ENCODE data around the gene CRYZL1. TPM values are rescaled to one million over a fixed set of nuclear protein-coding genes. Genes with fewer than 3 reads are reported as not detected.

Gene CRYZL1
- polyA plus RNA-seq, 3 donors, result 25.9 to 30.6 (median 26.1) TPM

- Mint-ChIP-seq H3K4me3 (no peak overlapping the region), H3K27ac (no peak overlapping the region), H3K4me1 (peaks cover 5% of the 10 kb centered on the region), H3K27me3 (ENCODE audit: low read depth in 3 of 3) (no peaks in the 10 kb centered on the region), H3K36me3 (no peaks in the 10 kb centered on the region), H3K9me3 (peaks cover 0 to 2% (median 0%) of the 10 kb centered on the region in 7 donors)
- no peak overlapping the region for H3K4me3 ChIP-seq (replicated peaks in 1 of 3; ENCODE audit: low read depth in 2 of 3, low read length in 3 of 3)
- no peaks in the 10 kb centered on the region for H3K36me3 ChIP-seq (replicated peaks in 1 of 2; ENCODE audit: control insufficient read depth in 1 of 2, insufficient read depth in 2 of 2, low read length in 2 of 2)
- peaks cover 3% of the 10 kb centered on the region for H3K79me2 ChIP-seq (ENCODE audit: insufficient read depth, low read length)
- no peaks in the 10 kb centered on the region for H3K4me1 ChIP-seq (ENCODE audit: control insufficient read depth in 1 of 2, insufficient read depth in 2 of 2, low read length in 2 of 2)
- WGBS (ENCODE audit: insufficient coverage), result no CpG with 5 or more reads among the region's 1 CpG
- TF ChIP-seq CTCF (IDR thresholded peaks at IDR 0.05), result no peak
- intact Hi-C loops (cut with micrococcal nuclease), result no loop called here
- peaks cover 5% of the 10 kb centered on the region for H4K20me1 ChIP-seq (ENCODE audit: insufficient read depth, low read length)
- no peaks in the 10 kb centered on the region for H3K27me3 ChIP-seq (ENCODE audit: control insufficient read depth in 2 of 2, insufficient read depth in 2 of 2, low read length in 2 of 2)
- H3K4me2 ChIP-seq (replicated peaks; ENCODE audit: extremely low read depth, low read length, poor library complexity, severe bottlenecking), result no peak overlapping the region
- no peaks in the 10 kb centered on the region for H3K9me3 ChIP-seq (replicated peaks in 1 of 2; ENCODE audit: control insufficient read depth in 1 of 2, insufficient read depth in 1 of 2, low read length in 2 of 2)
- H3K27ac ChIP-seq (ENCODE audit: low read depth in 1 of 2, low read length in 2 of 2), result no peak overlapping the region
- no peak for DNase-seq
- H3K9ac ChIP-seq (ENCODE audit: insufficient read depth, low read length, poor library complexity, severe bottlenecking), result no peak overlapping the region
- no peak overlapping the region for H2AFZ ChIP-seq (ENCODE audit: insufficient read depth, low read depth, low read length, poor library complexity, severe bottlenecking)
Measured at GRCh38 chr21:33674226-33674625, 32.7 kb upstream of the CRYZL1 start.

DNA sequence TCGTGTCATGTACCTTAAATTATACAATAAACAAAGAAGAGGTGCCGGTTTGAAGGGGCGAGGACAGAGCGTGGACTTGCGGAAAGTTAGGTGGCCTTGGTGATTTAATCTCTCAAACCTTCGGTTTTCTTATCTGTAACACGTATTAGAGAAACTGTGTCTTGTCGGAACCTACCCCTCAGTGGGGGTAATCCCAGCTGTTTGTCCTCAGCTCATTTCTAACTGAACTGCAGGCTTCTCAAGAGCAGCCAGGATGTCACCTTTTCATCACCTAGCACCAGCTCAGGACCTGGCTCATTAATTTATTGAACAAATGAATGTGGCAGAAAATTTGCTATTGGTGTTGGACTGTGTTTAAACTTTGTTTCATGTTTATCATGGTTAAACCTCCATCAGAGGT lies 31.9 kb upstream of the CRYZL1 start:
- Mint-ChIP-seq H3K36me3 (no peaks in the 10 kb centered on the region), H3K9me3 (peaks cover 0 to 2% (median 0%) of the 10 kb centered on the region in 7 donors), H3K4me3 (no peak overlapping the region), H3K27ac (no peak overlapping the region), H3K4me1 (peaks cover 4% of the 10 kb centered on the region), H3K27me3 (ENCODE audit: low read depth in 3 of 3) (no peaks in the 10 kb centered on the region)
- Histone ChIP-seq H3K79me2 (ENCODE audit: insufficient read depth, low read length) (peaks cover 3% of the 10 kb centered on the region), H3K9ac (ENCODE audit: insufficient read depth, low read length, poor library complexity, severe bottlenecking) (no peak overlapping the region), H3K27ac (ENCODE audit: low read depth in 1 of 2, low read length in 2 of 2) (no peak overlapping the region), H3K4me1 (ENCODE audit: control insufficient read depth in 1 of 2, insufficient read depth in 2 of 2, low read length in 2 of 2) (peaks cover under 1% of the 10 kb centered on the region in 2 donors), H3K4me2 (replicated peaks; ENCODE audit: extremely low read depth, low read length, poor library complexity, severe bottlenecking) (no peak overlapping the region), H3K4me3 (replicated peaks in 1 of 3; ENCODE audit: low read depth in 2 of 3, low read length in 3 of 3) (no peak overlapping the region), H2AFZ (ENCODE audit: insufficient read depth, low read depth, low read length, poor library complexity, severe bottlenecking) (no peak overlapping the region), H3K27me3 (ENCODE audit: control insufficient read depth in 2 of 2, insufficient read depth in 2 of 2, low read length in 2 of 2) (no peaks in the 10 kb centered on the region), H3K9me3 (replicated peaks in 1 of 2; ENCODE audit: control insufficient read depth in 1 of 2, insufficient read depth in 1 of 2, low read length in 2 of 2) (no peaks in the 10 kb centered on the region), H4K20me1 (ENCODE audit: insufficient read depth, low read length) (peaks cover 5% of the 10 kb centered on the region), H3K36me3 (replicated peaks in 1 of 2; ENCODE audit: control insufficient read depth in 1 of 2, insufficient read depth in 2 of 2, low read length in 2 of 2) (no peaks in the 10 kb centered on the region)
- 96% methylated on average over 6 of the region's 8 CpGs for WGBS (ENCODE audit: insufficient coverage)
- intact Hi-C loops (cut with micrococcal nuclease), result no loop called here
- DNase-seq, result no peak
- no peak for TF ChIP-seq CTCF (IDR thresholded peaks at IDR 0.05)
